ENCODE measurements around the gene ASS1.

The ASS1 gene

DNA sequence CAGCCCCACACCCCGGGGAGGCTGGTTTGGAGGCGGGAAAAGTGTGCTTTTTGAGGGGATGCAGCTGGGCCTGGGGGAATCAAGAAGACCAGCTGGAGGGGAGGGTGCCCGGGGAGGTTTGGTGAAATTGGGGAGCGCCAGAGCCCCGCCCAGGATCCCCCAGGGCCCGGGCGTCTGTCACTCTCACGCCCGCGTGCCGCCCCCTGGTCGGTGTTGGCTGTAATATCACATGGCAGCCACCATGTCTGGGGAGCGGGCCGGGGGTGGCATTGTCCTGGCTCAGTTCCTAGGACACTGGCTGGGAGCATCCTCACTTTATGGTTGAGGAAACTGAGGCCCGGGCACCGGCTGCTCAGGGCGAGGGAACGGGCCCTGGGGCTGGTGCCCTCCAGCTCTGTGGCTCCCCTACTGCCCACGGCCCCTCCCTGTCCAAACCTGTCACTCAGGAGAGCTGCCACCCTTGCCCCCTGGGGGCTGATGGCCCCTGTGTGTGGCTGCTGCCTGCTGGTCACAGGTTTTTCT is 27.5 kb downstream of the ASS1 start:
- Histone ChIP-seq H3K23ac (ENCODE audit: low read length in 2 of 2) (no peak overlapping the region), H3K4me3 (ENCODE audit: insufficient read depth in 1 of 2, low read depth in 1 of 2, low read length in 2 of 2) (no peak overlapping the region), H4K8ac (ENCODE audit: low read length) (no peak overlapping the region), H2BK12ac (ENCODE audit: low read length in 2 of 2) (no peak overlapping the region), H3K79me1 (replicated peaks; ENCODE audit: low read length, poor library complexity, severe bottlenecking) (no peaks in the 10 kb centered on the region), H3K27me3 (ENCODE audit: control insufficient read depth in 1 of 2, insufficient read depth in 1 of 2, low read length in 2 of 2) (no peaks in the 10 kb centered on the region), H3K36me3 (ENCODE audit: control insufficient read depth in 1 of 2, insufficient read depth in 2 of 2, low read depth in 1 of 2, low read length in 2 of 2) (peaks cover 46 to 87% of the 10 kb centered on the region in 2 experiments), H4K91ac (ENCODE audit: low read length) (no peak overlapping the region), H2AFZ (ENCODE audit: low read depth, low read length) (no peak overlapping the region), H3K14ac (ENCODE audit: low read length in 2 of 2) (no peak overlapping the region), H2AK5ac (ENCODE audit: low read length, severe bottlenecking) (no peak overlapping the region), H3K9me3 (ENCODE audit: control insufficient read depth, low read length) (no peaks in the 10 kb centered on the region), H2BK120ac (ENCODE audit: low read depth, low read length) (no peak overlapping the region), H2BK15ac (ENCODE audit: low read depth, poor library complexity, severe bottlenecking) (no peak overlapping the region), H3K9ac (ENCODE audit: low read length) (no peak overlapping the region), H2BK5ac (ENCODE audit: low read depth, low read length, poor library complexity, severe bottlenecking) (no peak overlapping the region), H3K27ac (ENCODE audit: low read length, poor library complexity, severe bottlenecking) (no peak overlapping the region), H3K4ac (ENCODE audit: low read depth in 1 of 2, low read length in 2 of 2) (no peak overlapping the region), H3K18ac (ENCODE audit: low read depth in 1 of 2, low read length in 2 of 2) (no peak overlapping the region), H3K4me2 (ENCODE audit: low read length, poor library complexity, severe bottlenecking) (no peak overlapping the region), H3K4me1 (ENCODE audit: control insufficient read depth, insufficient read depth, low read depth, low read length) (no peaks in the 10 kb centered on the region)
- DNase-seq = no peak
- WGBS = 89% methylated on average over 18 of the region's 19 CpGs

- H3K27me3 ChIP-seq (ENCODE audit: control insufficient read depth in 1 of 2, insufficient read depth in 1 of 2, low read length in 2 of 2) = no peaks in the 10 kb centered on the region
- no peak overlapping the region for H4K91ac ChIP-seq (ENCODE audit: low read length)
- no peak overlapping the region for H3K18ac ChIP-seq (ENCODE audit: low read depth in 1 of 2, low read length in 2 of 2)
- H3K9me3 ChIP-seq (ENCODE audit: control insufficient read depth, low read length) = no peaks in the 10 kb centered on the region
- no peak overlapping the region for H3K9ac ChIP-seq (ENCODE audit: low read length)
- no peak overlapping the region for H2BK15ac ChIP-seq (ENCODE audit: low read depth, poor library complexity, severe bottlenecking)
- H3K23ac ChIP-seq (ENCODE audit: low read length in 2 of 2) = no peak overlapping the region
- H3K4me3 ChIP-seq (ENCODE audit: insufficient read depth in 1 of 2, low read depth in 1 of 2, low read length in 2 of 2) = no peak overlapping the region
- no peak overlapping the region for H4K8ac ChIP-seq (ENCODE audit: low read length)
- H3K14ac ChIP-seq (ENCODE audit: low read length in 2 of 2) = no peak overlapping the region
- H3K4me1 ChIP-seq (ENCODE audit: control insufficient read depth, insufficient read depth, low read depth, low read length) = no peaks in the 10 kb centered on the region
- H2BK12ac ChIP-seq (ENCODE audit: low read length in 2 of 2) = no peak overlapping the region
- WGBS = 94% methylated on average over 5 of the region's 6 CpGs
- no peak overlapping the region for H2BK120ac ChIP-seq (ENCODE audit: low read depth, low read length)
- peaks cover 48 to 87% of the 10 kb centered on the region in 2 experiments for H3K36me3 ChIP-seq (ENCODE audit: control insufficient read depth in 1 of 2, insufficient read depth in 2 of 2, low read depth in 1 of 2, low read length in 2 of 2)
- H3K27ac ChIP-seq (ENCODE audit: low read length, poor library complexity, severe bottlenecking) = no peak overlapping the region
- no peak overlapping the region for H3K4ac ChIP-seq (ENCODE audit: low read depth in 1 of 2, low read length in 2 of 2)
- H2AFZ ChIP-seq (ENCODE audit: low read depth, low read length) = no peak overlapping the region
- no peak overlapping the region for H3K4me2 ChIP-seq (ENCODE audit: low read length, poor library complexity, severe bottlenecking)
- no peaks in the 10 kb centered on the region for H3K79me1 ChIP-seq (replicated peaks; ENCODE audit: low read length, poor library complexity, severe bottlenecking)
- no peak overlapping the region for H2BK5ac ChIP-seq (ENCODE audit: low read depth, low read length, poor library complexity, severe bottlenecking)
- no peak for DNase-seq
- H2AK5ac ChIP-seq (ENCODE audit: low read length, severe bottlenecking) = no peak overlapping the region
Measured at GRCh38 chr9:130473009-130473408, 28.2 kb downstream of the ASS1 start.

- H3K14ac ChIP-seq (ENCODE audit: low read length in 2 of 2) = no peak overlapping the region
- no peak overlapping the region for H3K27ac ChIP-seq (ENCODE audit: low read length, poor library complexity, severe bottlenecking)
- DNase-seq = no peak
- H3K4ac ChIP-seq (ENCODE audit: low read depth in 1 of 2, low read length in 2 of 2) = no peak overlapping the region
- no peak overlapping the region for H3K9ac ChIP-seq (ENCODE audit: low read length)
- no peak overlapping the region for H4K91ac ChIP-seq (ENCODE audit: low read length)
- H3K36me3 ChIP-seq (ENCODE audit: control insufficient read depth in 1 of 2, insufficient read depth in 2 of 2, low read depth in 1 of 2, low read length in 2 of 2) = peaks cover 47 to 87% of the 10 kb centered on the region in 2 experiments
- 64% methylated on average over 13 of the region's 13 CpGs for WGBS
- no peaks in the 10 kb centered on the region for H3K79me1 ChIP-seq (replicated peaks; ENCODE audit: low read length, poor library complexity, severe bottlenecking)
- no peak overlapping the region for H2AK5ac ChIP-seq (ENCODE audit: low read length, severe bottlenecking)
- no peak overlapping the region for H4K8ac ChIP-seq (ENCODE audit: low read length)
- no peak overlapping the region for H3K18ac ChIP-seq (ENCODE audit: low read depth in 1 of 2, low read length in 2 of 2)
- H2BK12ac ChIP-seq (ENCODE audit: low read length in 2 of 2) = no peak overlapping the region
- H2BK5ac ChIP-seq (ENCODE audit: low read depth, low read length, poor library complexity, severe bottlenecking) = no peak overlapping the region
- no peak overlapping the region for H3K23ac ChIP-seq (ENCODE audit: low read length in 2 of 2)
- H2BK120ac ChIP-seq (ENCODE audit: low read depth, low read length) = no peak overlapping the region
- H3K27me3 ChIP-seq (ENCODE audit: control insufficient read depth in 1 of 2, insufficient read depth in 1 of 2, low read length in 2 of 2) = no peaks in the 10 kb centered on the region
- no peaks in the 10 kb centered on the region for H3K4me1 ChIP-seq (ENCODE audit: control insufficient read depth, insufficient read depth, low read depth, low read length)
- H2AFZ ChIP-seq (ENCODE audit: low read depth, low read length) = no peak overlapping the region
- H3K4me2 ChIP-seq (ENCODE audit: low read length, poor library complexity, severe bottlenecking) = no peak overlapping the region
- H2BK15ac ChIP-seq (ENCODE audit: low read depth, poor library complexity, severe bottlenecking) = no peak overlapping the region
- H3K4me3 ChIP-seq (ENCODE audit: insufficient read depth in 1 of 2, low read depth in 1 of 2, low read length in 2 of 2) = no peak overlapping the region
- H3K9me3 ChIP-seq (ENCODE audit: control insufficient read depth, low read length) = no peaks in the 10 kb centered on the region
Measured at GRCh38 chr9:130473566-130473965, 28.8 kb downstream of the ASS1 start.

DNA sequence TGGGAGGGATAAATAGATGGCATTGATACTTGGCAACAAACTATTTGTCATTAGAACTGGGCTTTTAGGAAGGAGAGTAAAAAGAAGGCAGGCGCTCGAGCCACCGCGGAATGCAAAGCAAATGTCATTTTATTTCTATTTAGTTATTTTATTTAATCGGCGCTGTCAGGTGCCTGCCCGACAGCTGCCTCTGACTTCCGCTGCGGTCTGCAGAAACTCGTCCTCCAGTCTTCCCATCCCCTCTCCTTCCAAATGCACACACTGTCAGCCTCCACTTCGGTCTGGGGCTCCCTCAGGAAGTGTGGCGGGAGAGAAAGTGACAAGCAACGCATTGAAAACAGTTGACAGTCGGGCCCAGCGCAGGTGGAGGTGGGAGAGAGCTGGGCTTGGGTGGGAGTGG is 29.3 kb downstream of the ASS1 start:
- no peak overlapping the region for H3K14ac ChIP-seq (ENCODE audit: low read length in 2 of 2)

More for the DNA sequence above, 29.3 kb downstream of the ASS1 start:
- H3K27me3 ChIP-seq (ENCODE audit: control insufficient read depth in 1 of 2, insufficient read depth in 1 of 2, low read length in 2 of 2) = no peaks in the 10 kb centered on the region
- 76% methylated on average over 15 of the region's 15 CpGs for WGBS
- H3K9me3 ChIP-seq (ENCODE audit: control insufficient read depth, low read length) = no peaks in the 10 kb centered on the region
- no peak overlapping the region for H3K4ac ChIP-seq (ENCODE audit: low read depth in 1 of 2, low read length in 2 of 2)
- H3K23ac ChIP-seq (ENCODE audit: low read length in 2 of 2) = no peak overlapping the region
- no peak overlapping the region for H2BK5ac ChIP-seq (ENCODE audit: low read depth, low read length, poor library complexity, severe bottlenecking)
- H3K4me3 ChIP-seq (ENCODE audit: insufficient read depth in 1 of 2, low read depth in 1 of 2, low read length in 2 of 2) = no peak overlapping the region
- H3K4me2 ChIP-seq (ENCODE audit: low read length, poor library complexity, severe bottlenecking) = no peak overlapping the region
- no peaks in the 10 kb centered on the region for H3K79me1 ChIP-seq (replicated peaks; ENCODE audit: low read length, poor library complexity, severe bottlenecking)
- H4K91ac ChIP-seq (ENCODE audit: low read length) = no peak overlapping the region
- H3K36me3 ChIP-seq (ENCODE audit: control insufficient read depth in 1 of 2, insufficient read depth in 2 of 2, low read depth in 1 of 2, low read length in 2 of 2) = peaks cover 42 to 88% of the 10 kb centered on the region in 2 experiments
- H3K4me1 ChIP-seq (ENCODE audit: control insufficient read depth, insufficient read depth, low read depth, low read length) = no peaks in the 10 kb centered on the region
- no peak overlapping the region for H2BK120ac ChIP-seq (ENCODE audit: low read depth, low read length)
- H2AFZ ChIP-seq (ENCODE audit: low read depth, low read length) = no peak overlapping the region
- no peak overlapping the region for H3K27ac ChIP-seq (ENCODE audit: low read length, poor library complexity, severe bottlenecking)
- no peak for DNase-seq
- H2AK5ac ChIP-seq (ENCODE audit: low read length, severe bottlenecking) = no peak overlapping the region
- no peak overlapping the region for H2BK15ac ChIP-seq (ENCODE audit: low read depth, poor library complexity, severe bottlenecking)
- no peak overlapping the region for H3K9ac ChIP-seq (ENCODE audit: low read length)
- no peak overlapping the region for H4K8ac ChIP-seq (ENCODE audit: low read length)
- H3K18ac ChIP-seq (ENCODE audit: low read depth in 1 of 2, low read length in 2 of 2) = no peak overlapping the region
- H2BK12ac ChIP-seq (ENCODE audit: low read length in 2 of 2) = no peak overlapping the region
